ENCODE data around the gene TEP1. TPM values are rescaled to one million over a fixed set of nuclear protein-coding genes. Genes with fewer than 3 reads are reported as not detected.

Gene TEP1
- total and polyA plus RNA-seq, 2 experiments from 2014 or later = 3.0 to 8.5 TPM

DNA sequence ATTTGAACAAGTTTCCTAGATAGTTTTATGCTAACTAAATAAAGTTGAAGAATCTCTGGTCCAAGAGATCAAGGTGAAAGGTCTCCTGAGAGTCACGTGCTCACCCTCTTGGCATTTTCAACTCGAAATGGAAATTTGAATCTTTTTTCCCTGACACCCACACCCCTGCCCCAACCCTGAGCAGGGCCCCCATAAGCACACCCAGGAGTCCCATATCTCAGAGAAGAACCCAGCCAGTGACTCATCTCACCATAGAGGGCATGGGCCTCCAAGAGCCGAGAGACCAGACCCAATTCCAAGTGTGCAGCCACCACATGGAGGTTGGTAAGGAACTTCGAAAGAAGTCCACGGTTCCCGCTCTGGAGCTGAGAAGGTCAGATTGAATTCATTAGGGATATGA, 32.6 kb downstream of the TEP1 start (continued):
- TF ChIP-seq EZH2 (IDR thresholded peaks at IDR 0.05; ENCODE audit: low read depth, unreplicated experiment) (no peak), ZNF331 (CRISPR knock-in tag; IDR thresholded peaks at IDR 0.05; ENCODE audit: low read depth) (no peak)

GRCh38 chr14:20379743-20380142, 33.6 kb downstream of the TEP1 start:
- Histone ChIP-seq H3K4me1 (ENCODE audit: insufficient read depth) (no peaks in the 10 kb centered on the region), H3K27me3 (ENCODE audit: insufficient read depth) (no peaks in the 10 kb centered on the region), H3K36me3 (ENCODE audit: insufficient read depth) (peaks cover 9% of the 10 kb centered on the region; the same call in 1 of the 2 replicates), H3K79me2 (replicated peaks; ENCODE audit: insufficient read depth) (no peaks in the 10 kb centered on the region), H3K9me2 (ENCODE audit: insufficient read depth) (no peaks in the 10 kb centered on the region), H3K4me3 (no peak overlapping the region), H3K4me2 (no peak overlapping the region), H2AFZ (no peak overlapping the region), H4K20me1 (replicated peaks; ENCODE audit: insufficient read depth) (no peaks in the 10 kb centered on the region), H3F3A (replicated peaks; ENCODE audit: low read depth) (no peaks in the 10 kb centered on the region), H3K27ac (ENCODE audit: low read depth) (no peak overlapping the region)
- no peak for DNase-seq (ENCODE audit: low spot score)
- no peak for ATAC-seq
- Mint-ChIP-seq H3K27me3 (ENCODE audit: insufficient read depth, low read depth, poor library complexity) (peaks cover 12% of the 10 kb centered on the region), H3K9me3 (no peaks in the 10 kb centered on the region; the same call in 2 of the 3 replicates), H3K4me3 (no peak overlapping the region), H3K4me1 (no peaks in the 10 kb centered on the region), H3K27ac (no peak overlapping the region), H3K36me3 (ENCODE audit: low read depth) (peaks cover 45% of the 10 kb centered on the region)
- no peak for TF ChIP-seq ZNF114 (CRISPR knock-in tag; IDR thresholded peaks at IDR 0.05)
- TF ChIP-seq STAT1 (IDR thresholded peaks at IDR 0.05; ENCODE audit: unreplicated experiment) = no peak
- no peak for TF ChIP-seq POLR2AphosphoS5 (IDR thresholded peaks at IDR 0.05; ENCODE audit: low read depth)
- no peak for TF ChIP-seq EZH2phosphoT487 (IDR thresholded peaks at IDR 0.05; ENCODE audit: unreplicated experiment)
- no peak for TF ChIP-seq EZH2 (IDR thresholded peaks at IDR 0.05; ENCODE audit: low read depth, unreplicated experiment)
- TF ChIP-seq, protein P1, sequence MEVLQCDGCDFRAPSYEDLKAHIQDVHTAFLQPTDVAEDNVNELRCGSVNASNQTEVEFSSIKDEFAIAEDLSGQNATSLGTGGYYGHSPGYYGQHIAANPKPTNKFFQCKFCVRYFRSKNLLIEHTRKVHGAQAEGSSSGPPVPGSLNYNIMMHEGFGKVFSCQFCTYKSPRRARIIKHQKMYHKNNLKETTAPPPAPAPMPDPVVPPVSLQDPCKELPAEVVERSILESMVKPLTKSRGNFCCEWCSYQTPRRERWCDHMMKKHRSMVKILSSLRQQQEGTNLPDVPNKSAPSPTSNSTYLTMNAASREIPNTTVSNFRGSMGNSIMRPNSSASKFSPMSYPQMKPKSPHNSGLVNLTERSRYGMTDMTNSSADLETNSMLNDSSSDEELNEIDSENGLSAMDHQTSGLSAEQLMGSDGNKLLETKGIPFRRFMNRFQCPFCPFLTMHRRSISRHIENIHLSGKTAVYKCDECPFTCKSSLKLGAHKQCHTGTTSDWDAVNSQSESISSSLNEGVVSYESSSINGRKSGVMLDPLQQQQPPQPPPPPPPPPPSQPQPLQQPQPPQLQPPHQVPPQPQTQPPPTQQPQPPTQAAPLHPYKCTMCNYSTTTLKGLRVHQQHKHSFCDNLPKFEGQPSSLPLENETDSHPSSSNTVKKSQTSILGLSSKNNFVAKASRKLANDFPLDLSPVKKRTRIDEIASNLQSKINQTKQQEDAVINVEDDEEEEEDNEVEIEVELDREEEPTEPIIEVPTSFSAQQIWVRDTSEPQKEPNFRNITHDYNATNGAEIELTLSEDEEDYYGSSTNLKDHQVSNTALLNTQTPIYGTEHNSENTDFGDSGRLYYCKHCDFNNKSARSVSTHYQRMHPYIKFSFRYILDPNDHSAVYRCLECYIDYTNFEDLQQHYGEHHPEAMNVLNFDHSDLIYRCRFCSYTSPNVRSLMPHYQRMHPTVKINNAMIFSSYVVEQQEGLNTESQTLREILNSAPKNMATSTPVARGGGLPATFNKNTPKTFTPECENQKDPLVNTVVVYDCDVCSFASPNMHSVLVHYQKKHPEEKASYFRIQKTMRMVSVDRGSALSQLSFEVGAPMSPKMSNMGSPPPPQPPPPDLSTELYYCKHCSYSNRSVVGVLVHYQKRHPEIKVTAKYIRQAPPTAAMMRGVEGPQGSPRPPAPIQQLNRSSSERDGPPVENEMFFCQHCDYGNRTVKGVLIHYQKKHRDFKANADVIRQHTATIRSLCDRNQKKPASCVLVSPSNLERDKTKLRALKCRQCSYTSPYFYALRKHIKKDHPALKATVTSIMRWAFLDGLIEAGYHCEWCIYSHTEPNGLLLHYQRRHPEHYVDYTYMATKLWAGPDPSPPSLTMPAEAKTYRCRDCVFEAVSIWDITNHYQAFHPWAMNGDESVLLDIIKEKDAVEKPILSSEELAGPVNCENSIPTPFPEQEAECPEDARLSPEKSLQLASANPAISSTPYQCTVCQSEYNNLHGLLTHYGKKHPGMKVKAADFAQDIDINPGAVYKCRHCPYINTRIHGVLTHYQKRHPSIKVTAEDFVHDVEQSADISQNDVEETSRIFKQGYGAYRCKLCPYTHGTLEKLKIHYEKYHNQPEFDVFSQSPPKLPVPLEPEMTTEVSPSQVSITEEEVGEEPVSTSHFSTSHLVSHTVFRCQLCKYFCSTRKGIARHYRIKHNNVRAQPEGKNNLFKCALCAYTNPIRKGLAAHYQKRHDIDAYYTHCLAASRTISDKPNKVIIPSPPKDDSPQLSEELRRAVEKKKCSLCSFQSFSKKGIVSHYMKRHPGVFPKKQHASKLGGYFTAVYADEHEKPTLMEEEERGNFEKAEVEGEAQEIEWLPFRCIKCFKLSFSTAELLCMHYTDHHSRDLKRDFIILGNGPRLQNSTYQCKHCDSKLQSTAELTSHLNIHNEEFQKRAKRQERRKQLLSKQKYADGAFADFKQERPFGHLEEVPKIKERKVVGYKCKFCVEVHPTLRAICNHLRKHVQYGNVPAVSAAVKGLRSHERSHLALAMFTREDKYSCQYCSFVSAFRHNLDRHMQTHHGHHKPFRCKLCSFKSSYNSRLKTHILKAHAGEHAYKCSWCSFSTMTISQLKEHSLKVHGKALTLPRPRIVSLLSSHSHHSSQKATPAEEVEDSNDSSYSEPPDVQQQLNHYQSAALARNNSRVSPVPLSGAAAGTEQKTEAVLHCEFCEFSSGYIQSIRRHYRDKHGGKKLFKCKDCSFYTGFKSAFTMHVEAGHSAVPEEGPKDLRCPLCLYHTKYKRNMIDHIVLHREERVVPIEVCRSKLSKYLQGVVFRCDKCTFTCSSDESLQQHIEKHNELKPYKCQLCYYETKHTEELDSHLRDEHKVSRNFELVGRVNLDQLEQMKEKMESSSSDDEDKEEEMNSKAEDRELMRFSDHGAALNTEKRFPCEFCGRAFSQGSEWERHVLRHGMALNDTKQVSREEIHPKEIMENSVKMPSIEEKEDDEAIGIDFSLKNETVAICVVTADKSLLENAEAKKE (CRISPR knock-in tag; IDR thresholded peaks at IDR 0.05) = no peak
